NCI-H446 treated with DMSO at 0.1 percent for 48 hours (cell line): Measurements from ENCODE around the gene DHX35.

Experiments
- DNase-seq: peaks from one replicate; lab custom pipeline; 2025; lab: John Stamatoyannopoulos, UW

Gene DHX35, protein sequence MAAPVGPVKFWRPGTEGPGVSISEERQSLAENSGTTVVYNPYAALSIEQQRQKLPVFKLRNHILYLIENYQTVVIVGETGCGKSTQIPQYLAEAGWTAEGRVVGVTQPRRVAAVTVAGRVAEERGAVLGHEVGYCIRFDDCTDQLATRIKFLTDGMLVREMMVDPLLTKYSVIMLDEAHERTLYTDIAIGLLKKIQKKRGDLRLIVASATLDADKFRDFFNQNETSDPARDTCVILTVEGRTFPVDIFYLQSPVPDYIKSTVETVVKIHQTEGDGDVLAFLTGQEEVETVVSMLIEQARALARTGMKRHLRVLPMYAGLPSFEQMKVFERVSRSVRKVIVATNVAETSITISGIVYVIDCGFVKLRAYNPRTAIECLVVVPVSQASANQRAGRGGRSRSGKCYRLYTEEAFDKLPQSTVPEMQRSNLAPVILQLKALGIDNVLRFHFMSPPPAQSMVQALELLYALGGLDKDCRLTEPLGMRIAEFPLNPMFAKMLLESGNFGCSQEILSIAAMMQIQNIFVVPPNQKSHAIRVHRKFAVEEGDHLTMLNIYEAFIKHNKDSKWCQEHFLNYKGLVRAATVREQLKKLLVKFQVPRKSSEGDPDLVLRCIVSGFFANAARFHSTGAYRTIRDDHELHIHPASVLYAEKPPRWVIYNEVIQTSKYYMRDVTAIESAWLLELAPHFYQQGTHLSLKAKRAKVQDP

DNA sequence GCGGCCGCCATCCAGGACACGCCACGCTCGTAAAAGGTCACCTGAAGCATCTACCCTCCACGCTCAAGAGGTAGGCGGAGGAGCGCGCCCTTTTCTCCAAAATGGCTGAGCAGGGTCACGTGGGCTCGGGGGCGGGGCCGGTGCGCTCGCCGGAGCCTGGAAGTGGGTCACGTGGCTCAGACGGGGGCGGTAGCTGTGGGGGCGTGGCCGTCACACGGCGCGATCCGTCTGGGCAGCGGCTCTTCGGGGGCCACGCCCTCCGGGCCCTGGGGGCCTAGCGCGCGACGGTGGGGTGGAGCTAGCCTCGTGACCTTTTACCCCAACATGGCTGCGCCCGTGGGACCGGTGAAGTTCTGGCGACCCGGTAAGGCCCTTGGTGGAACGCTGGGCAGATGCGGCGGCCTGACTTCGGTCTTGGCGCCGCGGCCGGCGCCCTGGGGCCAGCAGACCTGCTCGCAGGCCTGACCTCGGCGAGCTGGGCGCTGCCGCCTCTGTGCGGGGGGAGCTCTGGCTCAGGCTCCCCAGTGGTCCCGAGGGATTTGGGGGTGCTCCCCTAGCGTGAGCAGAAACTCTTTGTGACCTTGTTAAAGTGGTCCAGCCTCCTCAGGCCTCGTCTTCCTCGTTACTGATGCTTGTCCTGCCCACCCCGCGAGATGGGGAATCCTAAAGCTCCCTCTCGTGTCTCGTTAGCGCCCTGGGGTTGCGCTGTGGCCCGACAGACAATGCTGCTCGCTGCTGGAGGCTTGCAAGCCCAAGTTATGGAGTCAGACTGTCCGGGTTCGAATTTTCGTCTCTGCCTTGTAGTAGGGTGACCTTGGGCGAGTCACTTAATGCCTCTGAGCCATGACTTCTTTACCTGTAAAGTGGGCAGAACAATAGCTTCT lies at the start of gene DHX35:
Gene DHX35, plus strand, starts transcription at position 301 of the 884 bp plus-strand sequence. Its CDS starts 24 bp downstream, at position 325.
- peak; percentile 95 for DNase-seq

DNA sequence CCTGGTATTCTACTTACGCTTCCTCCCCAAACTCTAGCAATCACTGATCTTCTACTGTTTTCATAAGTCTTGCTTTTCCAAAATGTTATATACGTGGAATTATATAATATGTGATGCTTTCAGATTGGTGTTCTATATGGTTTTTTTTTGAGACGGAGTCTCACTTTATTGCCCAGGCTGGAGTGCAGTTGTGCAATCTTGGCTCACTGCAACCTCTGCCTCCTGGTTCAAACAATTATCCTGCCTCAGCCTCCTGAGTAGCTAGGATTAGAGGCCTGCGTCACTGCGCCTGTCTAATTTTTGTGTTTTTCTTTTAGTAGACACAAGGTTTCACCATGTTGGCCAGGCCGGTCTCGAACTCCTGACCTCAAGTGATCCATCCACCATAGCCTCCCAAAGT lies 46.8 kb upstream of the DHX35 start:
- DNase-seq, result no peak

DNA sequence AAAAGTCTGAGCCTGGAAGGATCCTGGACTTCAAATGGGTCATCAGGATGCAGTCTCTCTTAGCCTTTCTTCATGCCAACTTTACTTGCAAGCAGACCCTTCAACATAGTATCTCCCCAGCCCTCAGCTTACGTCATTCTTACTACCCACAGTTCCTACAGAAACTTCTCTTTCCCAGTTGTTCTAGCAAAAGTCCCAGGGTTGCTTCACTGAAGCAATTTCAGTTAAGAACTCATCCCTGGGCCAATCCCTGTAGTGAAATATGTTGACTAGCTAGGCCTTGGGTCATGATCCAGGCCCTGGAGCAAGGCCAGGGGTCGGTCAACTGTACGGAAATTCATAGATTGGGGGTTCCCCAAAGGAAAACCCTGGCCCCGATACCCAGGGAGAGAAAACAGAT lies 44.5 kb upstream of the DHX35 start:
- DNase-seq, result no peak

DNA sequence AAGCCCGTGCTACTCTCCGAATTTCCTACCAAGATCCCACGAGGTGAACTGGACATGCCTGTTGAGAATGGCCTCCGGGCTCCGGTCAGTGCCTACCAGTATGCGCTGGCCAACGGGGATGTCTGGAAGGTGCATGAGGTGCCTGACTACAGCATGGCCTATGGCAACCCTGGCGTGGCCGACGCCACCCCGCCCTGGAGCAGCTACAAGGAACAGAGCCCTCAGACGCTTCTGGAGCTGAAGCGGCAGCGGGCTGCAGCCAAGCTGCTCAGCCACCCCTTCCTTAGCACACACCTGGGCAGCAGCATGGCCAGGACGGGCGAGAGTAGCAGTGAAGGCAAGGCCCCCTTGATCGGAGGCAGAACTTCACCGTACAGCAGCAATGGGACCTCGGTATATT lies 44.0 kb upstream of the DHX35 start:
- DNase-seq, result no peak

DNA sequence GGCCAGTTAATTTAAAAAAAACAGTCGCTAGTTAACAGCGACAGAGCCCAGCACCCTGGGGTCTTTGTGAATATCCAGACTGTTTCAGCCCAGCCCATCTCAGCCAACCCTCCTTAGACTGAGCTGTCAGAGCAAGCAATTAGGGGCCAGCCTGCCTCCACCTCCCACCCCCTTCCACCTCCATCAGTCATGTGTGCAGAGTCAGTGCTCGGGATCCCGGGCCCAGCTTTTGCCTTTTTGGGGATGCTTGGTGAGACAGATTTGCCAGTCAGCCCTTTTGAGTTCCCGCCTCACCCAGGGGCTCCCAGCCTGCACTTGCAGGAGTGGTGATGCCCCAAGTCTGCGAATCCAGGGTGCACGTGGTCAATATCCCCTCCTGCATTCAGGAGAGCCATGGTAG lies 42.5 kb upstream of the DHX35 start:
- no peak for DNase-seq

DNA sequence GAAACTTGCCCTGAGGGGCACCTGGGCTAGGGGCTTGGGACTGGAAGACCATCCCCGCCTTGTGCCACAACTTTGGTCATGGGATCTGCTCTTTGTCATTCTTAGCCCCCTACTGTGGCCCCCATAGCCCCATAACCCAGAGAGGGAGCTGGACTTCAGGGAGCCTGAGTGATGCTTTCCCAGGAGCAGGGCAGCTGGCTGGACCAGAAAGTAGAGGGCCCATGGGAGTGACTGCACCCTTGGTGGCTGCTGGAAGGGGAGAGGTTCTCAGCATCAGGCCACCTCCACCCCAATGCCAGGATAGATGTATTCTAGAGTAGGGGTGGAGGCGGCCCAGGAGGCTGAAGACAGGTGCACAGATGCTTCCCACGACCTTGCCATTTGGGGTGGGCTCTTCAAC lies 41.7 kb upstream of the DHX35 start:
- no peak for DNase-seq

DNA sequence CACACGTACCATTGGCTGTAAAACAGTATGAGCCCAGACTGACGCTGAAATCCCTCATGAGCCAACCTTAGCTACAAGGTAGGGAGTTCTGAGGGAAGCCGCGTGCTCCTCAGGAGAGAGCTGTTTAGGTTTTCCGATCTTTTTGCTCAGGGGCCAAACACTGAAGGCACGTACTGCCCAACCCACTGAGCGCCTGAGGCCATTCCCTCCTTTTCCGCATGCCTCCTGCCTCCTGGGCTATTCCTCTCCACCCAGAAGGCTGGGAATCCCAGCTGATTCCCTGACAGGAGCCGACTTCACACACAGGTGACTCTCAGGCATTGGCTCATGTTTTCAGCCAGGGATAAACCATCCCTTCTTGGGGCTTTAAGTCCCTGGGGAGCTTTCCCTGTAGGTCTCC lies 41.3 kb upstream of the DHX35 start:
- no peak for DNase-seq

DNA sequence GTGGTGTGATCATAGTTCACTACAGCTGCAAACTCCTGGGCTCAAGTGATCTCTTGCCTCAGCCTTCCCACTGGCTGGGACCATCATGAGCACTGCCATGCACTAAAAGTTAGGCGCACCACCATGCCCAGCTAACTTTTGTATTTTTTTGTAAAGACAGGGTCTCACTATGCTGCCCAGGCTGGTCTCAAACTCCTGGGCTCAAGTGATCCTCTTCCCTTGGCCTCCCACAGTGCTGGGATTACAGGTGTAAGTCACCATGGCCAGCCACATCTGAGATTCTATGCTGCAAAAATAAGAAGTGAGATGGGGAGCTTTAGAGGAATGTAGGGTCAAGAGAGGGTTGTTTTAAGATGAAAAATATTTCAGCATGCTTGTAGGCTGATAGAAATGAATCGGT lies 37.4 kb upstream of the DHX35 start:
- no peak for DNase-seq

DNA sequence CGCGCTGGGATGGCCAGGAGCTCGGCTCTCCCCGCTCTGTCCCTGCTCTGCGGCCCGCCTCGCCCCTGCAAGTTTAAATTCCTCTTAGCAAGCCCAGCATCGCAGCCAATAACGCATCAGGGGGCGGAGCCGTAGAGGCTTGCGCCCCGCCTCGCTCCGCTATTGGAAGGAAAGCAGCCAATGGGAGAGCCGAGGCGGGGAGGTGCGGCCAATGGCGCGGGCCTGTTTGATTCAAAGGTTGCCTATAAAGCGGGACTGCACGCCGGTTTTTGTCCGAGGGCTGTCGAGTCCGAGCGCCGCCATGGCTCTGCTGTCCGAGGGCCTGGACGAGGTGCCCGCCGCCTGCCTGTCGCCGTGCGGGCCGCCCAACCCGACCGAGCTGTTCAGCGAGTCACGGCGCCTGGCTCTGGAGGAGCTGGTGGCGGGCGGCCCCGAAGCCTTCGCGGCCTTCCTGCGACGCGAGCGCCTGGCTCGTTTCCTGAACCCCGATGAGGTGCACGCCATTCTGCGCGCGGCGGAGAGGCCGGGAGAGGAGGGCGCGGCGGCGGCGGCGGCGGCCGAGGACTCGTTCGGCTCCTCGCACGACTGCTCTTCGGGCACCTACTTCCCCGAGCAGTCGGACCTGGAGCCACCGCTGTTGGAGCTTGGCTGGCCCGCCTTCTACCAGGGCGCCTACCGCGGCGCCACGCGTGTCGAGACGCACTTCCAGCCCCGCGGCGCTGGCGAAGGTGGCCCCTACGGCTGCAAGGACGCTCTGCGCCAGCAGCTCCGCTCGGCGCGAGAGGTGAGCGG lies 35.8 kb upstream of the DHX35 start, which contains the start of gene FAM83D:
Gene FAM83D, plus strand, starts transcription at position 276 of the 792 bp plus-strand sequence. Its CDS starts 26 bp downstream, at position 302.
- DNase-seq, result peak; percentile 97

DNA sequence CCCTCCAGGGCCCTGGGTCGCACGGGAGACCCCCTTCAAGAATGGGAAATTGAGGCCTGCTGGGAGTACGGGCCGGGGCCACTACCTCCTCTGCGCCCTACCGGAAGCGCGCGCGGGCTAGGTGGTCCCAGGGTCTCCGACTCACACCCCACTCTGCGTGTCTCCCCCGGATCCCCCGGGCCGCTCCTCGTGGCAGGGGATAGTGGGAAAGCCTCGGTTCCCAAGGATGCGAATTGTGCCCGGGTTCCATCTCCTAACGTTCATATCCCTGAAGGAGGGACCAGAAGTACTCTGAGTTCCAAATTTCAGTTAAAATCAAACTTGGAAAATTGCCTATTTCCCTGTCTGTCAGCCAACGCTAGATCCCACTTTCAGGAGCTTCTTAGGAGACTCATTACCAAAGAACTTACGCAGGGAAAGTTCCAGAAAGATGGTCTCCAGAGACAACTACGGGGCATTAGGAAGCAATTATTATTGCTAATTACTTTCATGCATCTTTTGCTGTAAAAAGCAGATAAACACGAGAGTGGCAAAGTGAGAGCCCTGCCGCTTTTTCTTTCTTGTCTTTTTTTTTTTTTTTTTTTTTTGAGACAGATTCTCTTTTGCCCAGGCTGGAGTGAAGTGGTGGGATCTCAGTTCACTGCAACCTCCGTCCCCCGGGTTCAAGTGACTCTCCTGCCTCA lies 35.1 kb upstream of the DHX35 start:
- DNase-seq, result no peak

DNA sequence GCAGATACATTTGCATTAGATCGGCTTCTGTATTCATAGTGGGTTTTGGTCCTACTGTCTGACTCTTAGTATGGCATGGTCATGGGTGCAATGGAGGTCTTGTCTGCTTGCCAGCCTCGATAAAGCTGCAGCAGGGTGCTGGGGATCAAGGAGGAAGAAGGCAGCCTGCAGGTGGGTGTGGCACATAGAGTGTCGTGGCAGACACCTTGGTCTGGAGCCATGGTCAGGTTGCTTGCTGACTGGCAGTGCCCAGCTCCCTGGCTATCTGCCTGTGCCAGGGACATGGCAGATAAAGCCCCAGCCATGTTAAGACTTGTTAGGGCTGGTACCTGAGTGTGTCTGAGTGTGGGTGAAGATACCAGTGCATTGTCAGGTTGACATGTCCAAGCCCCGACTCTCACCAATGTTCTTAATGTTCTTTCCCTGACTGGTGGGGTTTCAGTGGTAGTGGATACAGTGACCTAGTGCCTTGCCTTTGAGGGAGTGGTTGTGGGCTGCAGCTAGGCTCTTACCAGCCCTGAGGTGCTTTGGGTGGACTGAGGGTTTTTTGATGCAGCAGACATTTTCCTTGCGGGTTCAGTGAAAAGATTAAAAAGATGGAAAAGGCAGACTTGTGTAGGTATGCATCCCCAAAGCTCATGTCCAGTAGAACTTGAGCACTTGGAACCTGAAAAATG lies 34.1 kb upstream of the DHX35 start:
- no peak for DNase-seq

DNA sequence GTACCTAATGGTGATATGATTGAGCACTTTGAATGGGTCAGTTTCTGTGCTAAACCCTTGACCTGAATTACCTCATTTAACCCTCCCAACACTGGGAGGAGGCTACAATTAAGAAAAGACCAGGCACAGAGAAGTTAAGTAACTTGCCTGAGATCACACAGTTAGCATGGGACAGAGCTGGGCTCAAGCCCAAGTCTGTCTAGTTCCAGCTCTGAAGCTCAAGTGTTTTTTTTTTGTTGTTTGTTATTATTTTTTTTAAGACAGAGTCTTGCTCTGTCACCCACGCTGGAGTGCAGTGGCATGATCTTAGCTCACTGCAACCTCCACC lies 31.9 kb upstream of the DHX35 start:
- DNase-seq, result no peak

DNA sequence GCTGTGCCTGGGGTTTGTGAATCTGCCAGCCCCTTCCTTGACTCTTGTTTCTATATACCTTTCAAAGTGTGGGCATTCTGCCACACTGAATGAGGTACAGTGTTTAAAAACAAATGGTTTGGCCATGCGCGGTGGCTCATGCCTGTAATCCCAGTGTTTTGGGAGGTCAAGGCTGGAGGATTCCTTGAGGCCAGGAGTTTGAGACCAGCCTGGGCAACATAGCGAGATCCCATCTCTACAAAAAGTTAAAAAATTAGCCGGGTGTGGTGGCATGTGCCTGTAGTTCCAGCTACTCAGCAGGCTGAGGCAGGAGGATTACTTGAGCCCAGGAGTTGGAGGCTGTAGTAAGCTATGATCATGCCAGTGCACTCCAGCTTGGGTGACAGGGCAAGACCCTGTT lies 30.2 kb upstream of the DHX35 start:
- no peak for DNase-seq

DNA sequence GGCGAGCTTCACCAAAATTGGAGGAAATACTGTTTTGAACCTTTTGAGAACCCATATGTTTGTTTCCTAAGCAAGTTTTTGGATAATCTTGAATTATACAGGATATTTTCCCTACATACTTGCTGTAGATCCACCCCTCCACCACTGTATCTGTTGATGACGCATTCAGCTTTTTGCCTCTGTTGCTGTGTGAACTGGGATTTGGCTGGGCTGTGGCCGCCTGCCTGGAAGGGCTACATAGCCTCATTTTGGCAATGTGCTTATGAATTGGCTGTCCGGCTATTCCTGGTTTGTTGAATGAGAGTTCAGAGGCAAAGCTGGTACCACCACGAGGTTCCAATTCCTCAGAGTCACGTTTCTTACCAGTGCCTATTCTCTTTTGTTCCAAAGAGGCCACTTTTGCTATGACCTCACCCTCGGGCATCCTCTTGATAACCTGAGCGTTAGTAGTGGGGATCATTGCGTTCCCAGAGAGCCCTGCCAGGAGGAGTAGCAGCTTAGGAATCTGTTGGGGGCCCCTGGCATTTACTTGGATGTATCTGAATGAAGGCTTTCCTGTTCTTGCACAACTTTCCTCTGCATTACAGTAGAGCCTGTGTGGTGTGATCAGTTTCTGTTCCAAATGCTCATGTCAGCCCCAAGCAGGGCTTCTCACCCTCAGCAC lies 29.6 kb upstream of the DHX35 start:
- peak; percentile 18 for DNase-seq

DNA sequence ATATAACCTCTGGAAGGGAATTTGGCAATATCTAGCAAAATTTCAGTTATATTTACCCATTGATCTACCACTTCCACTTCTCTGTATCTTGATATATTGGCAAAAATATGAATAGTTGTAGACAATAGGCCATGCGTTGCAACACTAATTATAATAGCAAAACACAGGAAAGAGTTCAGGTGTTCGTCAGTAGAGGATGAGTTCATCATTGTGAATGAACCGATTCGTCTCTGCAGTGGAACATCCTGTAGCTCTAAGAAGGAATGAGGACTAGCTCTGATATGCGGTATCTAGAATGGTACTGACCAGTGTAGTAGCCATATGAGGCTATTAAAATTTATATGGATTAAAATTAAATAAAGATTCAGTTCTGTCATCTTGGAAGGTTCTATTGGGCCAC lies 27.6 kb upstream of the DHX35 start:
- DNase-seq, result no peak

DNA sequence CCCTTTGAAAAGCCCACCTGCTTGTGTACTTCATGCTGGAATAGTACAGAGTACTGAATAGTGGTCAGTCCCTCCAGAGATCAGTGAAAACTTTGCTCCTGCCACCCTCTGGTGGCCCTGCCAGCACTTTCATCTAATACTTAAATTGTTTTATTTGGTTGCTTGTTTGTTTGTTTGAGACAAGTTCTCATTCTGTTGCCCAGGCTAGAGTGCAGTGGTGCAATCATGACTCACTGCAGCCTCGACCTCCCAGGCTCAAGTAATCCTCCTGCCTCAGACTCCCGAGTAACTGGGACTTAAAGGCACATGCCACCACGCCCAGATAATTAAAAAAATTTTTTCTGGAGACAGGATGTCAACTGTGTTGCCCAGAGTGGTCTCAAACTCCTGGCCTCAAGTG lies 26.9 kb upstream of the DHX35 start:
- no peak for DNase-seq

DNA sequence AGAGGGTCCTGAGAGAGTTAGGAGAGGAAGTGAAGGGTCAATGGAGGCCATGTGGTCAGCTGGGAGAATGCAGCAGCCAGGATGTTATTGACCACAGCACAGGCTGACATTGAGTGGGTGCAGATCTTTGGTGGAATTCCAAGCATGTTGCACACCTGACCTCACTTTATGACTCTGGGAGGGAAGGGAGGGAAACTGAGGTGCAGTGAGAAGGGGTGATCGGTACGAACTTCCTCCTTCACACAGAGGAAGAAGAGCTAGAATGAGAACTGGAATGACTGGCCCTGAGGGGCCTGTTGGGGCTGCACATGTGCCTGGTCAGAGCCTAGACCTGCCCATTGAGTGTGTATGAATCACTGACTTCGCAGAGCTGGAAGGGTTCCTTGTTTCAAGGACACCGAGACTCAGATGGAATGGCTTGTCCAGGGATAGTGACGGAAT lies 26.2 kb upstream of the DHX35 start:
- DNase-seq, result no peak

DNA sequence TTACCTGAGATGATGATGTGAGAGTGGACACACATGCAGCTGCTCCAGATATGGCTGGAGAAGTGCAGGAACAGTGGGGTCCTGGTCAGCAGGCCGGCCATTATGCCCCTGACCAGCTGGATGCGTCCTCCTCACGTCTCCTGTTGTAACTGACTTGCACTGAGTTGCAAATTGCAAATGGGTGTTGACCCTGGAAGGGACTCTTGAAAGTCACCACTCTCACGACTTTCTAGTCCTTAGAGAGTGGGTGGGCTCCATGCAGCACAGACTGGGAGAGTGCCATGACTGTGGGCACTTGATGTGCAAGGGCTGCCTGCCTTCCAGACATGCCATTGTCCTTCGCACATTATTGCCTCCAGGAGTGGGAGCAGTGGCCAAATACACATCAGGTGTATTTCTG lies 25.1 kb upstream of the DHX35 start:
- no peak for DNase-seq

DNA sequence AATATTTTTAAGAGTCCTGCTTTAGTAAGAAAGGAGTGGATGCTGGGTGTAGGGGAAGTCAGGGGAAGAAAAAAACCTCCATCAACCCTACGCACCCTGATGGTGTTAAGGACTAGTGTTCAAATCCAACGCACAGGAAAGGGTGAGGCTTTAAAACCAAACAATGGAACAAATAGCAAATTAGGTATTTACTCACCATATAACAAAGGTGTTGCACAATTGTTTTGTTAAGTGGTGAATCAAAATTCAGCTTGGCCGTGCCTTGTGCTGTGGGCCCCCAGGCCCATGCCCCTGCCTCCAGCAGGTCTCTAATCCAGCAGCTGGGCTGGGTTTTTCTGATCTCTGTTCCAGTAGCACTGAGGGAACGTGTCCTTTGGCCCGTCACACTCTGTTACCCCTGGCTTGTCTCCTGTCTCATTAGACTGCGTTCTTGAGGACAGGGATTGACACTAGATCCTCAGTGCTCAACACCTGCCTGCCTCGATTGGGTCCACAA lies 24.1 kb upstream of the DHX35 start:
- no peak for DNase-seq

DNA sequence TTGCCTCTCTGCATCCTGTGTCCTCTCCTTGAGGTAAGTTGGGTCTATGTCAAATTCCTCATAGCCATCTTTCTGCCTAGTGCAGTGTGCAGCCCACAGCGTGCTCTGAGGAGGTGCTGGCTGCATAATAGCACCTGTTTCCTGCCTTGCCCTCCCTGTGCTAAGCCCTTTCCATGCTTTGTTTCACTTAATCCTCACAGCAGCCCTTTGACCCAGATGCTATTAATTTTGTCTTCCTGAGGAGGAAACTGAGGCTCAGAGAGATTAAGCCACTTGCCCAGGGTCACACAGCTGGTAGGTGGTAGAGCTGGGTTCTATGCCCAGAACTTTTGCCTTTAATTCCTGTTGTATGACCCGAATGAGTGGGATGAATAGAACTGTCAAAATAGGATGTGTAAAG lies 22.5 kb upstream of the DHX35 start:
- DNase-seq, result no peak
